WTC11 (cell line): ENCODE data around the gene TRIM5. TPM values are rescaled to one million over a fixed set of nuclear protein-coding genes. Genes with fewer than 3 reads are reported as not detected.

Experiments
- ATAC-seq: fragments of 200-7000 bp; cut with Tn5 transposase; 2 replicates; pipeline ENCODE4 v1.10.0; 2021; ENCODE audit warnings: mild to moderate bottlenecking, moderate library complexity
- Bru-seq: library from RNA; stranded (reverse); fragments of 400-500 nt; gene quantifications from one replicate; lab custom pipeline; 2021; lab: Mats Ljungman, UMichigan
- CTCF ChIA-PET: fragments of 300-600 bp; sonication (Branson Sonifier 250); formaldehyde crosslinking; loops from one replicate; lab custom pipeline; 2021; ENCODE audit warnings: antibody characterized with exemption; lab: Charles Lee
- POLR2A ChIA-PET: fragments of 350-600 bp; sonication (Branson Sonifier 250); formaldehyde crosslinking; loops from one replicate; lab custom pipeline; 2021; ENCODE audit warnings: antibody characterized with exemption; lab: Charles Lee
- DNase-seq: peaks from one replicate; pipeline ENCODE4 v3.0.0; 2021; ENCODE audit warnings: low spot score
- H3K27ac Mint-ChIP-seq: 2 replicates; pipeline ENCODE4 v1.8.0; 2021; ENCODE audit warnings: mixed read lengths
- H3K27me3 Mint-ChIP-seq: 2 replicates; pipeline ENCODE4 v1.8.0; 2021; ENCODE audit warnings: low read depth, mild to moderate bottlenecking, moderate library complexity, mixed read lengths
- H3K36me3 Mint-ChIP-seq: 2 replicates; pipeline ENCODE4 v1.8.0; 2021; ENCODE audit warnings: mixed read lengths
- H3K4me1 Mint-ChIP-seq: 2 replicates; pipeline ENCODE4 v1.8.0; 2022; ENCODE audit warnings: mixed read lengths
- H3K4me3 Mint-ChIP-seq: 2 replicates; pipeline ENCODE4 v1.8.0; 2021; ENCODE audit warnings: mild to moderate bottlenecking, moderate library complexity, mixed read lengths
- H3K9me3 Mint-ChIP-seq: 2 replicates; pipeline ENCODE4 v1.8.0; 2021; ENCODE audit warnings: mixed read lengths
- ELF4 ChIP-seq: sonication (generic); formaldehyde crosslinking; IDR thresholded peaks from 2 replicates; pipeline ENCODE4 v1.8.1; 2022; ENCODE audit warnings: low read depth, mild to moderate bottlenecking, moderate library complexity, missing genetic modification reagents
- FOXJ3 ChIP-seq: sonication (generic); formaldehyde crosslinking; IDR thresholded peaks from 2 replicates; pipeline ENCODE4 v1.9.0; 2021; ENCODE audit warnings: missing genetic modification reagents, mild to moderate bottlenecking, borderline replicate concordance
- GABPB1 ChIP-seq: sonication (generic); formaldehyde crosslinking; IDR thresholded peaks from 2 replicates; pipeline ENCODE4 v1.8.1; 2023; ENCODE audit warnings: mild to moderate bottlenecking, missing genetic modification reagents
- GTF2I ChIP-seq: fragments of 250-450 bp; sonication (Bioruptor Pico); conservative IDR thresholded peaks from 2 replicates; pipeline ENCODE4 v1.4.0; 2021; ENCODE audit warnings: mild to moderate bottlenecking
- HMGA2 ChIP-seq: fragments of 250-450 bp; sonication (Bioruptor Pico); IDR thresholded peaks from 2 replicates; pipeline ENCODE4 v1.4.0; 2021; ENCODE audit warnings: mild to moderate bottlenecking, moderate library complexity
- IRF2 ChIP-seq: sonication (generic); formaldehyde crosslinking; IDR thresholded peaks from 2 replicates; pipeline ENCODE4 v1.8.0; 2022; ENCODE audit warnings: low read depth, missing genetic modification reagents, borderline replicate concordance
- MXD4 ChIP-seq: fragments of 250-450 bp; sonication (Bioruptor Pico); IDR thresholded peaks from 2 replicates; pipeline ENCODE4 v1.8.0; 2021; ENCODE audit warnings: mild to moderate bottlenecking, moderate library complexity, borderline replicate concordance
- NR1H2 ChIP-seq: sonication (generic); formaldehyde crosslinking; IDR thresholded peaks from 2 replicates; pipeline ENCODE4 v1.9.0; 2021; ENCODE audit warnings: mild to moderate bottlenecking, moderate library complexity, missing genetic modification reagents
- NR2C2 ChIP-seq: sonication (generic); formaldehyde crosslinking; IDR thresholded peaks from 2 replicates; pipeline ENCODE4 v1.8.0; 2022; ENCODE audit warnings: mild to moderate bottlenecking, missing genetic modification reagents
- RORB ChIP-seq: fragments of 250-450 bp; sonication (Bioruptor Pico); IDR thresholded peaks from 2 replicates; pipeline ENCODE4 v1.9.0; 2021; ENCODE audit warnings: mild to moderate bottlenecking
- SOX15 ChIP-seq: fragments of 250-450 bp; sonication (Bioruptor Pico); IDR thresholded peaks from 2 replicates; pipeline ENCODE4 v1.9.0; 2021; ENCODE audit warnings: mild to moderate bottlenecking
- SP1 ChIP-seq: sonication (generic); formaldehyde crosslinking; conservative IDR thresholded peaks from 2 replicates; pipeline ENCODE4 v1.8.1; 2022; ENCODE audit warnings: missing genetic modification reagents
- long read RNA-seq, 3 experiments: library from RNA in 1 of 3; library from capped mRNA in 1 of 3; library from polyadenylated mRNA in 1 of 3; unstranded in 2 of 3; stranded (forward) in 1 of 3; transcript quantifications; one replicate each; pipeline ENCODE4 v2.0.0, GENCODE V29; 2021
- total RNA-seq: library from RNA; stranded (reverse); gene quantifications from 3 replicates; pipeline ENCODE4 v1.2.3, GENCODE V29; 2021
- TF ChIP-seq, protein P1 (sequence below): sonication (generic); formaldehyde crosslinking; IDR thresholded peaks from 2 replicates; pipeline ENCODE4 v1.8.1; 2022; ENCODE audit warnings: mild to moderate bottlenecking, moderate library complexity, missing genetic modification reagents
- TF ChIP-seq, protein P2 (sequence below): sonication (generic); formaldehyde crosslinking; IDR thresholded peaks from 2 replicates; pipeline ENCODE4 v1.8.1; 2023; ENCODE audit warnings: mild to moderate bottlenecking, missing genetic modification reagents, moderate library complexity
- TF ChIP-seq, protein P3 (sequence below): fragments of 250-450 bp; sonication (Bioruptor Pico); IDR thresholded peaks from 2 replicates; pipeline ENCODE4 v2.1.2; 2022; ENCODE audit warnings: mild to moderate bottlenecking, moderate library complexity
- TF ChIP-seq, protein P4 (sequence below): sonication (generic); formaldehyde crosslinking; IDR thresholded peaks from 2 replicates; pipeline ENCODE4 v1.8.1; 2022; ENCODE audit warnings: mild to moderate bottlenecking, missing genetic modification reagents, moderate library complexity, borderline replicate concordance

TRIM5 gene, protein sequence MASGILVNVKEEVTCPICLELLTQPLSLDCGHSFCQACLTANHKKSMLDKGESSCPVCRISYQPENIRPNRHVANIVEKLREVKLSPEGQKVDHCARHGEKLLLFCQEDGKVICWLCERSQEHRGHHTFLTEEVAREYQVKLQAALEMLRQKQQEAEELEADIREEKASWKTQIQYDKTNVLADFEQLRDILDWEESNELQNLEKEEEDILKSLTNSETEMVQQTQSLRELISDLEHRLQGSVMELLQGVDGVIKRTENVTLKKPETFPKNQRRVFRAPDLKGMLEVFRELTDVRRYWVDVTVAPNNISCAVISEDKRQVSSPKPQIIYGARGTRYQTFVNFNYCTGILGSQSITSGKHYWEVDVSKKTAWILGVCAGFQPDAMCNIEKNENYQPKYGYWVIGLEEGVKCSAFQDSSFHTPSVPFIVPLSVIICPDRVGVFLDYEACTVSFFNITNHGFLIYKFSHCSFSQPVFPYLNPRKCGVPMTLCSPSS
- total RNA-seq (31.8 to 35.3 TPM (median 32.8 TPM) in 3 replicates), Bru-seq, nascent RNA (percentile 36 among the genes with signal in this experiment)
- long read RNA-seq, experiment 1, transcript TRIM5-202 (8 exons, 2,991 nt), result major isoform, 55 of 123 reads
- long read RNA-seq, experiment 1, partial matches to known transcripts, result 13 of 123 reads
- long read RNA-seq, experiment 1, other reads (novel, unspliced or antisense), result 54 of 123 reads
- long read RNA-seq, experiment 2, partial matches to known transcripts, result 4 of 24 reads
- long read RNA-seq, experiment 2, other reads (novel, unspliced or antisense), result 20 of 24 reads
- long read RNA-seq, experiment 3, partial matches to known transcripts, result 0 of 7 reads
- long read RNA-seq, experiment 3, other reads (novel, unspliced or antisense), result 7 of 7 reads

DNA sequence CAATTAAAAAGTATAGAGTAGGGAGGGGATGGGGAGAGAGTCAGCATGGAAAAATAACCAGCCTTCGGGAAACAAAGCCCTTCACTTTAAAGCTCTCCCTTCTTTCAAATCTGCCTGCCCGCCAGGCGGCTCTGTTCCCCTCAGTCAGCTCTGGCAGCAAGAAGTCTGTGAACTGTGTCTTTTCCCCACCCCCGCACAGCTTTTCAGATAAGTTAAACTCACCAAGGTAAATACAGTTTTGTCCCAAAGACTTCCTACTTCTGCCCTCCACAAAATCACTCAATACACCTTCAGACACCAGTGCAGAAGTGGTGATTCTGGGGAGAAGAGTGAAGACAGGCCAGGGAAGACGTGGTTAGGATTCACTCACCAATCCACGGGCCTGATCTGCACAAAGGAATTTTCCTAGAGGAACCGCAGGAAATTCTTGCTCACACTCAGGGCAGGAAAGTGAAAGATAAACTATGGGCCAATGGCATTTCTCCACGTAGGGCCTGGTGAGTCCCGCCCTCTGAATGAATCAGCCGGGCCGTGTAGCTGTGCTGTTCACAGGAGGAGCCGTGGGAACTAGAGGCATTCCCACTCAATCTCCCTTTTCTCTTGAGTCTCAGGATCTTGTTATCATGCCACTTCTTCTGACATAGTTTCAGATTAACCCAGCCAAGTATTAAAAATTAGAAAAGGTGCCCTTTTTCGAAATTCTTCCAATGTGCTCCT lies at the start of gene TRIM5:
Gene TRIM5, minus strand, starts transcription at position 429 of the 717 bp plus-strand sequence. CDS start 4,897 bp downstream, outside the sequence.
- DNase-seq (peak; percentile 64), ATAC-seq (peak; percentile 89)
- peaks cover 16% of the 10 kb centered on the region for H3K36me3 Mint-ChIP-seq
- CTCF ChIA-PET, result interaction anchor here (0.6 to 2.5 kb wide), 10 partner anchors 9 to 678 kb away, joined by 3 to 10 read pairs (median 4); no protein-coding TSS in a partner anchor
- peaks cover 21% of the 10 kb centered on the region for H3K9me3 Mint-ChIP-seq
- TF ChIP-seq NR2C2 (CRISPR knock-in tag), result no peak
- peak; percentile 47; the same call in 1 of the 2 replicates for TF ChIP-seq GABPB1 (CRISPR knock-in tag)
- peak within 1 kb of the TSS; percentile 99 for H3K27ac Mint-ChIP-seq
- H3K27me3 Mint-ChIP-seq, result no peaks in the 10 kb centered on the region
- H3K4me1 Mint-ChIP-seq, result peaks cover 41% of the 10 kb centered on the region
- POLR2A ChIA-PET, result no interaction called here
- H3K4me3 Mint-ChIP-seq, result peak within 1 kb of the TSS; percentile 83

DNA sequence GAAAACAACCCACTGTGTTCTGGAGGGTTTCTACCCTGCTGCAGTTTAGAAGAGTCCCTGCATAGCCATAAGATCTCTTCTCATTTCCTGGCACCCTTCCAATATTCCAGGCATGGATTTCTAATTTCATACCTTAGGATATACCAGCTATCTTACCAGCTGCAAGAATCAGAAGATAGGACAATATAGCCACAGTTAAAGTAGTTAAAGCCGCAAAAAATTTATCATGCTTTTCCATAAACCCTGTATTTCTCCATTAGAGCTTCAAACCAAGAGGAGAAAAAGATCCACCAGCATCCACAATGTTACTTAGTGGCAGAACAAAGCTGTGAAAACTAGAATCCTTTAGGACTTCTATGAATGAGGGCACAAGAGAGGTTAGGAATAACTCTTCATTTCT lies 42.8 kb upstream of the TRIM5 start:
- Mint-ChIP-seq H3K27ac (no peak overlapping the region), H3K4me1 (no peaks in the 10 kb centered on the region), H3K36me3 (no peaks in the 10 kb centered on the region), H3K9me3 (no peaks in the 10 kb centered on the region), H3K27me3 (no peaks in the 10 kb centered on the region; the same call in 1 of the 2 replicates), H3K4me3 (no peak overlapping the region)
- ATAC-seq (no peak), DNase-seq (no peak)
- ChIA-PET POLR2A (no interaction called here), CTCF (no interaction called here)
- TF ChIP-seq, protein P1, sequence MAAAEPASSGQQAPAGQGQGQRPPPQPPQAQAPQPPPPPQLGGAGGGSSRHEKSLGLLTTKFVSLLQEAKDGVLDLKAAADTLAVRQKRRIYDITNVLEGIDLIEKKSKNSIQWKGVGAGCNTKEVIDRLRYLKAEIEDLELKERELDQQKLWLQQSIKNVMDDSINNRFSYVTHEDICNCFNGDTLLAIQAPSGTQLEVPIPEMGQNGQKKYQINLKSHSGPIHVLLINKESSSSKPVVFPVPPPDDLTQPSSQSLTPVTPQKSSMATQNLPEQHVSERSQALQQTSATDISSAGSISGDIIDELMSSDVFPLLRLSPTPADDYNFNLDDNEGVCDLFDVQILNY (CRISPR knock-in tag), result no peak
- TF ChIP-seq ELF4 (CRISPR knock-in tag), result no peak
- no peak for TF ChIP-seq GTF2I (CRISPR knock-in tag)
- no peak for TF ChIP-seq MXD4 (CRISPR knock-in tag)
- TF ChIP-seq, protein P2, sequence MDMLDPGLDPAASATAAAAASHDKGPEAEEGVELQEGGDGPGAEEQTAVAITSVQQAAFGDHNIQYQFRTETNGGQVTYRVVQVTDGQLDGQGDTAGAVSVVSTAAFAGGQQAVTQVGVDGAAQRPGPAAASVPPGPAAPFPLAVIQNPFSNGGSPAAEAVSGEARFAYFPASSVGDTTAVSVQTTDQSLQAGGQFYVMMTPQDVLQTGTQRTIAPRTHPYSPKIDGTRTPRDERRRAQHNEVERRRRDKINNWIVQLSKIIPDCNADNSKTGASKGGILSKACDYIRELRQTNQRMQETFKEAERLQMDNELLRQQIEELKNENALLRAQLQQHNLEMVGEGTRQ, result no peak
- no peak for TF ChIP-seq IRF2 (CRISPR knock-in tag)
- TF ChIP-seq, protein P3, sequence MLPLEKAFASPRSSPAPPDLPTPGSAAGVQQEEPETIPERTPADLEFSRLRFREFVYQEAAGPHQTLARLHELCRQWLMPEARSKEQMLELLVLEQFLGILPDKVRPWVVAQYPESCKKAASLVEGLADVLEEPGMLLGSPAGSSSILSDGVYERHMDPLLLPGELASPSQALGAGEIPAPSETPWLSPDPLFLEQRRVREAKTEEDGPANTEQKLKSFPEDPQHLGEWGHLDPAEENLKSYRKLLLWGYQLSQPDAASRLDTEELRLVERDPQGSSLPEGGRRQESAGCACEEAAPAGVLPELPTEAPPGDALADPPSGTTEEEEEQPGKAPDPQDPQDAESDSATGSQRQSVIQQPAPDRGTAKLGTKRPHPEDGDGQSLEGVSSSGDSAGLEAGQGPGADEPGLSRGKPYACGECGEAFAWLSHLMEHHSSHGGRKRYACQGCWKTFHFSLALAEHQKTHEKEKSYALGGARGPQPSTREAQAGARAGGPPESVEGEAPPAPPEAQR (CRISPR knock-in tag), result no peak

DNA sequence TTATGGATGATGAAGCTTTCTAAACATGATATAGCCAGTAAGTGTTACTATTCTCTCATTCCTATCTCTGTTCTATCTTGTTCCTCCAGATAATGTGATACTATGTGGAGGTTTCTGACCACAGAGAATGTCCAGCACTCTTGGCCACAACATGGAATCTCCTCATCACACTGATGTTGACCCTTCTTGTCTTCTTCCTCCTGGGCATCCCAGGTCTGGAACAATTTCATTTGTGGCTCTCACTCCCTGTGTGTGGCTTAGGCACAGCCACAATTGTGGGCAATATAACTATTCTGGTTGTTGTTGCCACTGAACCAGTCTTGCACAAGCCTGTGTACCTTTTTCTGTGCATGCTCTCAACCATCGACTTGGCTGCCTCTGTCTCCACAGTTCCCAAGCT lies 41.5 kb upstream of the TRIM5 start:
- ChIA-PET POLR2A (no interaction called here), CTCF (interaction anchor here (0.5 kb wide), 1 partner anchor 134 kb away, joined by 4 read pairs; no protein-coding TSS in a partner anchor)
- H3K27me3 Mint-ChIP-seq, result no peaks in the 10 kb centered on the region; the same call in 1 of the 2 replicates
- no peaks in the 10 kb centered on the region for H3K36me3 Mint-ChIP-seq
- TF ChIP-seq FOXJ3 (CRISPR knock-in tag) (no peak), RORB (CRISPR knock-in tag) (no peak)
- DNase-seq (no peak), ATAC-seq (no peak)
- no peak overlapping the region for H3K27ac Mint-ChIP-seq
- H3K4me3 Mint-ChIP-seq, result no peak overlapping the region
- H3K4me1 Mint-ChIP-seq, result no peaks in the 10 kb centered on the region
- H3K9me3 Mint-ChIP-seq, result no peaks in the 10 kb centered on the region

DNA sequence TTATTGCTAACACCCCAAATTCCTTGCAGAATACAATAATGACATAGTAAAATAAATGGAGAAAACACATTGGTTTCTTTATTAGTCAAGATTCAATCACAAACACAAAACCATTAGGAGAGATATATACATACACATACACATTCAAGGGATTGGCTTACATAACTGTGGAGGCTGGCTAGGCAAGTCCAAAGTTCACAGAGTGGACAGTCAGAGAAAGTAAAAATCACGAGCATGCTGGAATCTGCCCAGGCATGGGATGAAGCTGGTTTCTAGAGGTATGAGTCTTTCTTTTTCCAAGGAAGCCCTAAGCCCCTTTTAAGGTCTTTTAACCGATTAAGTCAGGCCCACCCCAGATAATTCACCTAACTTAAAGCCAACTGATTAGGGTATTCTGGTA lies 37.7 kb upstream of the TRIM5 start:
- no peak overlapping the region for H3K4me3 Mint-ChIP-seq
- H3K4me1 Mint-ChIP-seq, result no peaks in the 10 kb centered on the region
- no peak for TF ChIP-seq NR1H2 (CRISPR knock-in tag)
- TF ChIP-seq HMGA2 (CRISPR knock-in tag), result no peak
- no peak for TF ChIP-seq SOX15 (CRISPR knock-in tag)
- no peak for TF ChIP-seq SP1 (CRISPR knock-in tag)
- TF ChIP-seq, protein P4, sequence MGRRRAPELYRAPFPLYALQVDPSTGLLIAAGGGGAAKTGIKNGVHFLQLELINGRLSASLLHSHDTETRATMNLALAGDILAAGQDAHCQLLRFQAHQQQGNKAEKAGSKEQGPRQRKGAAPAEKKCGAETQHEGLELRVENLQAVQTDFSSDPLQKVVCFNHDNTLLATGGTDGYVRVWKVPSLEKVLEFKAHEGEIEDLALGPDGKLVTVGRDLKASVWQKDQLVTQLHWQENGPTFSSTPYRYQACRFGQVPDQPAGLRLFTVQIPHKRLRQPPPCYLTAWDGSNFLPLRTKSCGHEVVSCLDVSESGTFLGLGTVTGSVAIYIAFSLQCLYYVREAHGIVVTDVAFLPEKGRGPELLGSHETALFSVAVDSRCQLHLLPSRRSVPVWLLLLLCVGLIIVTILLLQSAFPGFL (CRISPR knock-in tag), result no peak
- ChIA-PET POLR2A (no interaction called here), CTCF (no interaction called here)
- no peak overlapping the region for H3K27ac Mint-ChIP-seq
- no peaks in the 10 kb centered on the region; the same call in 1 of the 2 replicates for H3K27me3 Mint-ChIP-seq
- ATAC-seq (no peak), DNase-seq (no peak)
- H3K9me3 Mint-ChIP-seq, result peaks cover 16% of the 10 kb centered on the region
- H3K36me3 Mint-ChIP-seq, result no peaks in the 10 kb centered on the region; the same call in 1 of the 2 replicates
